Neural cell (in vitro differentiated cells): ENCODE measurements around the gene PIK3C2G. TPM values are rescaled to one million over a fixed set of nuclear protein-coding genes. Genes with fewer than 3 reads are reported as not detected.

Source experiments
- H2AFZ ChIP-seq: fragments of 200-600, 300-800 bp; sonication (generic), shearing (Covaris generic); 2 replicates; pipeline ENCODE4 v1.6.0; 2014; ENCODE audit warnings: low read depth, mild to moderate bottlenecking, antibody characterized with exemption, low read length, moderate library complexity
- H3F3A ChIP-seq: fragments of 200-600 bp; shearing (Covaris generic); 2 replicates; pipeline ENCODE4 v1.6.1; 2016; ENCODE audit warnings: mild to moderate bottlenecking, moderate library complexity, mixed read lengths, antibody characterized with exemption, low read length; ENCODE audit not compliant: insufficient read depth, poor library complexity, severe bottlenecking
- H3K27ac ChIP-seq: fragments of 200-600, 300-800 bp; sonication (generic), shearing (Covaris generic); 2 replicates; pipeline ENCODE4 v1.5.1; 2014; ENCODE audit warnings: mild to moderate bottlenecking, low read length, moderate library complexity
- H3K27me3 ChIP-seq: fragments of 300-800, 200-600 bp; sonication (generic), shearing (Covaris generic); 2 replicates; pipeline ENCODE4 v1.6.0; 2014; ENCODE audit warnings: mild to moderate bottlenecking, low read depth, low read length, moderate library complexity; ENCODE audit not compliant: insufficient read depth
- H3K36me3 ChIP-seq: fragments of 300-800, 200-600 bp; sonication (generic), shearing (Covaris generic); 2 replicates; pipeline ENCODE4 v1.5.1; 2014; ENCODE audit warnings: mild to moderate bottlenecking, antibody characterized with exemption, low read length, moderate library complexity; ENCODE audit not compliant: insufficient read depth
- H3K4me2 ChIP-seq: fragments of 300-800, 200-600 bp; sonication (generic), shearing (Covaris generic); 2 replicates; pipeline ENCODE4 v1.6.0; 2014; ENCODE audit warnings: mild to moderate bottlenecking, low read length
- H3K4me3 ChIP-seq: fragments of 300-800, 200-600 bp; sonication (generic), shearing (Covaris generic); 2 replicates; pipeline ENCODE4 v1.5.1; 2014; ENCODE audit warnings: mild to moderate bottlenecking, low read length, moderate library complexity
- H3K79me2 ChIP-seq: fragments of 200-600 bp; shearing (Covaris generic); replicated peaks from 2 replicates; pipeline ENCODE4 v1.6.0; 2014; ENCODE audit warnings: mild to moderate bottlenecking, low read length, moderate library complexity; ENCODE audit not compliant: insufficient read depth
- H3K9ac ChIP-seq: fragments of 300-800, 200-600 bp; sonication (generic), shearing (Covaris generic); 2 replicates; pipeline ENCODE4 v1.6.1; 2016; ENCODE audit warnings: mild to moderate bottlenecking, low read length, mixed read lengths
- H3K9me2 ChIP-seq: fragments of 200-600 bp; shearing (Covaris generic); 2 replicates; pipeline ENCODE4 v1.6.1; 2016; ENCODE audit warnings: mild to moderate bottlenecking, low read length, mixed read lengths; ENCODE audit not compliant: insufficient read depth
- H3K9me3 ChIP-seq: fragments of 200-600, 300-800 bp; sonication (generic), shearing (Covaris generic); 2 replicates; pipeline ENCODE4 v1.6.1; 2016; ENCODE audit warnings: mild to moderate bottlenecking, mixed run types, low read length, moderate library complexity, mixed read lengths
- H4K20me1 ChIP-seq: fragments of 200-600 bp; shearing (Covaris generic); 2 replicates; pipeline ENCODE4 v1.6.1; 2016; ENCODE audit warnings: mild to moderate bottlenecking, mixed run types; ENCODE audit not compliant: insufficient read depth
- CTCF ChIP-seq: fragments of 450-650 bp; IDR thresholded peaks from 2 replicates; pipeline ENCODE4 v1.5.1; 2014; ENCODE audit warnings: antibody characterized with exemption, mild to moderate bottlenecking, moderate library complexity; ENCODE audit not compliant: poor library complexity, severe bottlenecking
- EP300 ChIP-seq: fragments of 450-650 bp; conservative IDR thresholded peaks from 2 replicates; pipeline ENCODE4 v1.6.1; 2014; ENCODE audit warnings: antibody characterized with exemption, mild to moderate bottlenecking, moderate library complexity; ENCODE audit not compliant: poor library complexity, severe bottlenecking
- EZH2 ChIP-seq: fragments of 200-600, 300-800 bp; shearing (Covaris generic), sonication (generic); IDR thresholded peaks from 2 replicates; pipeline ENCODE4 v1.6.1; 2014; ENCODE audit warnings: antibody characterized with exemption, low read length, borderline replicate concordance, mild to moderate bottlenecking; ENCODE audit not compliant: insufficient read depth, poor library complexity, severe bottlenecking
- MXI1 ChIP-seq: fragments of 450-650 bp; conservative IDR thresholded peaks from 2 replicates; pipeline ENCODE4 v1.6.1; 2014; ENCODE audit warnings: antibody characterized with exemption, mild to moderate bottlenecking; ENCODE audit not compliant: poor library complexity, severe bottlenecking
- POLR2AphosphoS5 ChIP-seq: IDR thresholded peaks from 2 replicates; pipeline ENCODE4 v1.6.1; 2012
- RAD21 ChIP-seq: fragments of 450-650 bp; conservative IDR thresholded peaks from 2 replicates; pipeline ENCODE4 v1.6.1; 2014; ENCODE audit warnings: antibody characterized with exemption, mild to moderate bottlenecking, moderate library complexity
- REST ChIP-seq: IDR thresholded peaks from 2 replicates; pipeline ENCODE4 v1.6.1; 2012; ENCODE audit warnings: borderline replicate concordance
- SMC3 ChIP-seq: fragments of 450-650 bp; conservative IDR thresholded peaks from 2 replicates; pipeline ENCODE4 v1.6.1; 2014; ENCODE audit warnings: antibody characterized with exemption, mild to moderate bottlenecking, moderate library complexity; ENCODE audit not compliant: poor library complexity
- TAF1 ChIP-seq: IDR thresholded peaks from 2 replicates; pipeline ENCODE4 v1.6.1; 2012; ENCODE audit warnings: low read depth
- polyA plus RNA-seq: library from polyadenylated mRNA; depleted of rRNA; stranded (reverse); fragments of >200 nt; gene quantifications from 2 replicates; pipeline ENCODE4 v1.2.3, GENCODE V29; 2014

The PIK3C2G gene
- polyA plus RNA-seq, 1 donor from 2014 or later: not detected

GRCh38 chr12:18261906-18262305 lies 588 bp downstream of the PIK3C2G start:
- H3K27me3 ChIP-seq: no peaks in the 10 kb centered on the region
- H3K9me2 ChIP-seq: no peaks in the 10 kb centered on the region
- H3K27ac ChIP-seq: no peak overlapping the region
- H2AFZ ChIP-seq: no peak overlapping the region
- no peaks in the 10 kb centered on the region for H3K9me3 ChIP-seq
- TF ChIP-seq REST: no peak
- TF ChIP-seq SMC3: no peak
- no peak for TF ChIP-seq POLR2AphosphoS5
- no peak for TF ChIP-seq MXI1
- no peak for TF ChIP-seq TAF1
- no peak for TF ChIP-seq EZH2
- no peak overlapping the region for H3K4me3 ChIP-seq
- no peak overlapping the region for H3K4me2 ChIP-seq
- no peak overlapping the region for H3K9ac ChIP-seq
- H3F3A ChIP-seq: no peaks in the 10 kb centered on the region
- no peaks in the 10 kb centered on the region for H4K20me1 ChIP-seq
- H3K79me2 ChIP-seq: no peaks in the 10 kb centered on the region
- H3K36me3 ChIP-seq: no peaks in the 10 kb centered on the region

GRCh38 chr12:18262514-18262913 lies 1.2 kb downstream of the PIK3C2G start:
- Histone ChIP-seq H3K79me2 (no peaks in the 10 kb centered on the region), H3K36me3 (no peaks in the 10 kb centered on the region), H3K9me2 (no peaks in the 10 kb centered on the region), H3F3A (no peaks in the 10 kb centered on the region), H3K4me2 (no peak overlapping the region), H4K20me1 (no peaks in the 10 kb centered on the region), H3K9me3 (no peaks in the 10 kb centered on the region), H3K9ac (no peak overlapping the region), H3K27me3 (no peaks in the 10 kb centered on the region), H3K27ac (no peak overlapping the region), H2AFZ (no peak overlapping the region), H3K4me3 (no peak overlapping the region)
- no peak for TF ChIP-seq POLR2AphosphoS5
- no peak for TF ChIP-seq REST
- TF ChIP-seq TAF1: no peak
- TF ChIP-seq EP300: no peak
- no peak for TF ChIP-seq CTCF
- TF ChIP-seq RAD21: no peak
- no peak for TF ChIP-seq EZH2
- no peak for TF ChIP-seq MXI1
- no peak for TF ChIP-seq SMC3
